Raji (cell line): ENCODE results near the gene TNFSF9.

Experiments
- POLR2A ChIP-seq: IDR thresholded peaks from 2 replicates; pipeline ENCODE4 v1.6.1; 2011; ENCODE audit warnings: low read depth, low read length, control low read depth; ENCODE audit not compliant: insufficient read depth

TNFSF9 gene

DNA sequence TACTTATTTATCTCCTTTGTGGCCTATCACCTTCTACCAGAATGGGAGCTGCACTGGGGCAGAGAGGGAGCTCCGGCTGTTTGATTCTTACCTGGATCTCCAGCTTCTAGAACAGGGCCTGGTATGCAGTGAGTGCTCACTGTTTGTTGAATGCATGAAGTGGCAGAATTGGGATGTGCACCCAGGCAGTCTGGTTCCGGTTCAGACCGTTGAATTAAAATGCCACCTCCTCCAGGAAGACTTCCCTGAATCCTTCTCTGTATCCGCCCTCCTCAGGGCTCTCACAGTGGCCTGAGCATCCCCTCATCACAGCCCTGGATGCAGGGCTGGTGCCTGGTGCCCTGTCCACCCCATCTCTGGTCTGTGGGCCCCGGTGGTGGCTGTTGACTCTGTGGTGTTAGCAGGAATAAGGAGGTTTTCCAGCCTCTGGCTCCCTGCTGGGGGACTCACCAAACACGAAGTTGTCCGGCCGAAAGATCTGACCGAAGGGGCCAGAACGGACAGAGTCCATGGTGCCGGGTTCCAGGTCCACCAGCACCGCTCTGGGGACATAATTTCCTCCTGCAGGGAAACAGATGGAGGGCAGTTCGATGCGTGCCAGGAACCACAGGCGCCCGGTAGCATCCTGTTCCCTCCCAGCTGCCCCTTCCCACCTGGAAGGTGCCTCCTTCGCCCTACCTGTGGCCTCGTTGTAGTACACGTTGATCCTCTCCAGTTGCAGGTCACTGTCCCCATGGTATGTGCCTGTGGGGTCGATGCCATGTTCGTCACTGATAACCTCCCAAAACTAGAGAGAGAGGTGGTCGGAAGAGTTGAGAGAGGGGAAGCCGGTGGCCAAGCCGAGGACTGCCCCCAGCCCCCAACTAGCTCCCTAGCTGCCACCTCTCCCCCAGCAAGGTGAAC is 29.7 kb upstream of the TNFSF9 start:
- TF ChIP-seq POLR2A = no peak

DNA sequence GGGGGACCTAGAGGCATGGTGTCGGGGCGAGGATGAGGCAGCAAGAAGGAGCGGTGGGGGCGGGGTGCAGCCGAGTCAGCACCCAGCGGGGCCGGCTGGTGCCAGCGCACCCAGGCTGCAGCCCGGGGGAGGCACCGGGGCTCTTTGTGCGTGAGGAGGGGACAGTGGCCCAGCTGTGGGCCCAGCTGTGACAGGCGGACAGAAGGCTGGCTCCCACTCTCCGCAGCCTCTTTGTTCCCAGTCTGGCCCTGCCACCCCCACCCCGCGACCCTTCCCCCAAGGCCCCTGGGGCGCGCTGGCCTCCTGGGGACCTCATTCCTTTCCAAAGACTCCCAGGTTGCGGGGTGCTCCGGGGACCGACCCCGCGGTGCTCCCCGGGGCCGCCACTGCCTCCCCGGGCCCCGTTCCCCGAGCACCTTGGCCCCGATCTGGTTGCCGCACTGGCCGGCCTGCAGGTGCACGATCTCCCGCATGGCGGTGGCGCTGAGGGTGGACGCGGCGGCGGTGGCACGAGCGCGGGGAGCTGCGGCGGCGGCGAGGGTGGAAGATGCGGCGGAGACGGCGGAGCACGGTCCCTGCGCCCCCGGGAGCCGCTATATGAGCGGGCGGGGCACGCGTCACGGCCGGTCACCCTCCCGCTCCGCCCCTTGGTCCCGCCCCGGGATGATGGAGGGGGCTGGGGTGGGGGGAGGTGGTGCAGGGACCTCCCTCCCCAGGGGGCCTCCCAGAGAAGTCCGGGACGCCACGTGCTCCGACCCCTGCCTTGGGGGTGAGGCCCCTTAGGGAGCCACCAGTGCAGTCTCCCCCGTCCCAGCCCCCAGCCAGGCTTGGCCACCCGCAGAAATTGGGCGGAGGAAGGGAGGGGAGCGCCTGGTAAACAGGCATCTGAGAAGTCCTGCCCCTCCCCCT is 28.8 kb upstream of the TNFSF9 start, which contains the start of gene TUBB4A:
TSS of gene TUBB4A (minus strand) at position 570 of the 909 bp plus-strand sequence. CDS start at position 473, 97 bp downstream.
- TF ChIP-seq POLR2A = no peak

DNA sequence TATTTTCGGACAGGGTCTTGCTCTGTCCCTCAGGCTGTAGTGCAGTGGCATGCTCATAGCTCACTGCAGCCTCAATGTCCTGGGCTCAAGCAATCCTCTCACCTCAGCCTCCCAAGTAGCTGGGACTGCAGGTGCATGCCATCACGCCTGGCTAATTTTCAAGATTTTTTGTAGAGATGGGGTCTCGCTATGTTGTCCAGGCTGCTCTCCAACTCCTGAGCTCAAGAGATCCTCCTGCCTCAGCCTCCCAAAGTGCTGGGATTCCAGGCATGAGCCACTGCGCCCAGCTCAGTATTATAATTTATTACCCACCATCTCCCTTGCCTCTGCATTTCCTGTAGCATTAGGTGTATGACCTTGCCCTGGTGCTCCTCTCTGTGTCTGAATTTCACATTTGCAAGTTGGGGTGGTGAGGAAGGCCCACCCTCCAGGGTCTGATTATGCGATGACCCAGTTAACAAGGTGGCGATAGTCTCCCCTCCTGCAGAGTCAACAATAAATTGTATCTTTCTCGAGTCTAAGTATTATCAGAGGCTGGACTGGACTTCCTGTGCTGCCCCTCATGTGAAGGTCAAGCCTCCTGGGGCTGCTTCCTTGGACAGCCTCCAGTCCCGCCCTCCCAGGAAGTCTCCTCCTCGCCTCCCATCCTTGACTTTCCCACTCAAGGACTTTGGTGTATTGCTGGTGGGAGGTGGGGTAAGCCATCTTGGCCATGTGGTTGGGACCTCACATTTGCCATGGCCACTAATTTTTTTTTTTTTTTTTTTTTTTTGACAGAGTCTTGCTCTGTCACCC is 27.2 kb upstream of the TNFSF9 start:
- no peak for TF ChIP-seq POLR2A

DNA sequence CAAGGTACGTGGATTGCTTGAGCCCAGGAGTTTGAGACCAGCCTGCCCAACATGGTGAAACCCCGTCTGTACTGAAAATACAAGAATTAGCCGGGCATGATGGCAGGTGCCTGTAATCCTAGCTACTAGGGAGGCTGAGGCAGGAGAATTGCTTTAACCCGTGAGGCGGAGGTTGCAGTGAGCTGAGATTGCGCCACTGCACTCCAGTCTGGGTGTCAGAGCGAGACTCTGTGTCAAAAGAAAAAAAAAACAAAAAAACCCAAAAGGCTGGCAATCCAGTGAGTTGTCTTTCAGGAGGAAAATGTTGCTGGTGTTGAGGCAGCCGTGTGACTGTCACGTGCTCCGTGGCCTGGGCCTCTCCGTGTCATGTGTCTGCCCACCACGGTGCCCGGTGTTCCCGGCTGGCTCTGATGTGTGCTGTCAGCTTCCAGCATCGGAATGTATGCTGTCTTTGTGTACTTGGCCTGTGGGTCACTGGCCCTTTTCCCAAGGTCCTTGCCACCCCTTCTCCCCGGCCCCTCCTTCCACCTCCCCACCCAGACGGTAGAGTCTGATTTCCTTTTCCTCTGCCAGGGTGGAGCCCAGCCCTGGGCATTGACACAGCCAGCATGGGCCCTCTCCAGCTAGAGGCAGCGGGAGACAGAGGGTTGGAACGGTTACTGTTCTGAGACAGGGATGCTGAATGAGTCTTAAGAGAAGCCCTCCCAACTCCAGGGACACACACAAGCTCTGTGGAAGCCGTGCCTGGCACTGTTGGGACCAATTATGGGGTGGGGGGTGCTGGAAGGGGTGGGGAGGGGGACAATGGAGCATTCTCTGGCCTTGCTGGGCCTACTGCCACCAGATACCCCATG is 21.5 kb upstream of the TNFSF9 start:
- no peak for TF ChIP-seq POLR2A

DNA sequence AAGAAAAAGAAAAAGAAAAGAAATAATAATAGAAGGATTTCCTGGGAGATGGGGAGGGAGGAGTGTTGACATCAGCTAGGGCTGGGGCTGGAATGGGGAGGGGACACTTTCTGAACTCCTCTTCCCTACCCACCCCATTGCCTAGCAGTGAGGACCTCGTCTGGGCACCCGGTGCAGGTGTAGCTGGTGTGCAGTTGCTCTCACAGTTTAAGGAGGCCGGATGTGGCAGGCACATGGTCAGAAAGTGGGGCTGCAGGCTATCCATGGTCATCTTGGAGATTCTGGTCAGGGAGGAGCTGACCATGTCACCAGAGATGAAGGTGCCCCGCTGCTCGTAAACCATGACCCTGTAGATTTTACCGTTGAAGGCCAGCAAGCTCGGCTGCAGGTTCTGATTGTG is 20.2 kb upstream of the TNFSF9 start:
- TF ChIP-seq POLR2A = no peak

DNA sequence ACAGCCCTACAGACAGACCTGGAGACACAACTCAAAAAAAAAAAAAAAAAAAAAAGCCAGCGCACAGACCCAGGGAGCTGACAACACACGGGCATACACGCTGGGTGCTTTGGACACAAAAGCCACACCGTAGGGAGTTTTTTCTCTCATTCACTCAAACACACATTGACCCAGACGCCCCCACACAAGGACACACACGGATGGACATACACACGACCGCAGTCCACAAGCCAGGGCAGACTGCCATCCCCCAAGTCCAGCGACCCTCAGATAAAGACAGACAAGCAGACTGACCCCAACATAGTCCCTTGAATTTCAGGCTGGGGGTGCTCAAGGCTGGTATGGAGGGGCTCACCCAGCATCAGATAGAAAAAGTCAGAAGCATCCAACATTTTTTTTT is 16.7 kb upstream of the TNFSF9 start:
- TF ChIP-seq POLR2A = no peak

DNA sequence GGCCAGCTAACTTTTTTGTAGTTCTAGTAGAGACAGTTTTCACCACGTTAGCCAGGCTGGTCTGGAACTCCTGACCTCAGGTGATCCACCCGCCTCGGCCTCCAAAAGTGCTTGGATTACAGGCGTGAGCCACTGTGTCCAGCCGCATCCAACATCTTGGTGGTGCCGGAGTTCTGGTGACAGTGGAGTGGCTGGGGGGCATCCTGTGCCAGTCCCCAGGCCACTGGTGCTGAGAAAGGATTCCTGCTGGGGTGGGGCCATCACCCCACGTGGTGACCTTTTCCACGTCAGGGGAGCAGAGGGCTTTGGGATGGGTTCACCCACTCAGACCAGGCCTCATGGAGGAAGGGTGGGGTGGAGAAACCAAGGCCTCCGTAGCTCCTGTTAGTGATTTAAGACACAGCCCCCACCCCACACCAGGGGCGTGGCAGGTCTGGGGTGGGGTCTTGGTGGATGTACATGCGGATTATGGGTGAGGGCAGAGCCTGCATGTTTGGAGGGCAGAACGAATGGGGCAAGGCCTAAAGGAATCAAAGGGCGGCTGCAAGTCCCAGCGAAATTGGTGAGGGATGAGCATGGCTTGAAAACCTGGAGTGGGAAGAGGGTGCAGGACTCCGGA is 15.8 kb upstream of the TNFSF9 start:
- no peak for TF ChIP-seq POLR2A

DNA sequence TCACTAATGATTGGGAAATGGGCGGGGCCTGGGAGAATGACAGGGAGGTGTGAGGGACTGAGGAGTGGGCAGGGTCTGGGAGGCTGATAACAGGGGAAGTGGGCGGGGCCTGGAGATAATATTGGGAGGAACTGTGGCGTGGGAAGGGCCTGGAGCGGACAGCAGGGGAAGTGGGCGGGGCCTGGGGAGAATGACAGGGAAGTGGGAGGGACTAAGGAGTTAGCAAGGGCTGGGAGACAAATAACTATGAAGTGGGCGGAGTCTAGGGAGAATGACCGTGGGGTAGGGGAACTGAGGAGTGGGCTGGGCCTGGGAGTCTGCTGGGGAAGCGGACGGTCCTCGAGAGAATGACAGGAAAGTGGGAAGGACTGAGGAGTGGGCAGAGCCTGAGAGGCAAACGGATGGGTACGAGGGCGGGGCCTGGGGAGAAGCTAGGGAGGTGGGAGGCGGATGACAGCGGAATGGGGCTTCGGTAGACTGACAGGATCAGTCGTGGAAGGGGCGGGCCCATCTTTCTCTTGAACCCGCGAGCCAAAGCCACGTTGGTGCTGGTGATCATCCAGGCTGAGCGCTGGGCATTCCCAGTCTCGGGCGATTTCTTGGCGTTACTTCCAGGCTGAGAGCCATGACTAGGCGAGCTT is 14.7 kb upstream of the TNFSF9 start:
- peak; percentile 69; the same call in 1 of the 2 replicates for TF ChIP-seq POLR2A

DNA sequence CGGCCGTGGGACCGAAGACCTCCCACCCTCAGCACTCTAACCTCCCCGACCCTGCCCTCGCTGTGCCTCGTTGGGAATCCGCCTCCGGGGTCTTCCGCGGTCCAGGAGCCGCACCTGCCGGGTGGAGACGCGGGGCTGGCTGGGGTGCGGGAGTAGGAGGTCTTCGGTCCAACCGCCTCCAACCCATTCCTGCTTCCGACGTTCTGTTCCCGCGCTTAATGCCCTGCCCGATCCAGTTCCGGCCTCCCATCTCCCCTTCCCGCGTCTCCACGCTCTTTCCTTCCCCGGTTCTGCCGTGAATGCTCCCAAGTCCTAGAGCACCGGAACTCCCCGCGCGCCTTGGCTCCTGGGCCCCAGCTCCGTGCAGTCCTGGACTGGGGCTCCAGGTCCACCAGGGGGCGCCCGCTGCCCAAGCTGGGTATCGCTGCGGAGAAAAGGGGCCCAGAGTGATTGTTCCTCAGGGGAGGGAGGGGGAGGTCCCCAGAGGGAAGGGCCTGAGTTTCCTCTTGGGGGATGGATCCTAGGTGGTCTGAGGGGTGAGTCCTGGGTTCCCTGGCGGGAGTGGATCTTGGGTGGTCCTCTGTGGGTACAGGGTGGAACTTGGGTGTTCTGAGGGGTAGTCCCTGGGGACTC is 14.1 kb upstream of the TNFSF9 start:
- peak; percentile 11; the same call in 1 of the 2 replicates for TF ChIP-seq POLR2A

DNA sequence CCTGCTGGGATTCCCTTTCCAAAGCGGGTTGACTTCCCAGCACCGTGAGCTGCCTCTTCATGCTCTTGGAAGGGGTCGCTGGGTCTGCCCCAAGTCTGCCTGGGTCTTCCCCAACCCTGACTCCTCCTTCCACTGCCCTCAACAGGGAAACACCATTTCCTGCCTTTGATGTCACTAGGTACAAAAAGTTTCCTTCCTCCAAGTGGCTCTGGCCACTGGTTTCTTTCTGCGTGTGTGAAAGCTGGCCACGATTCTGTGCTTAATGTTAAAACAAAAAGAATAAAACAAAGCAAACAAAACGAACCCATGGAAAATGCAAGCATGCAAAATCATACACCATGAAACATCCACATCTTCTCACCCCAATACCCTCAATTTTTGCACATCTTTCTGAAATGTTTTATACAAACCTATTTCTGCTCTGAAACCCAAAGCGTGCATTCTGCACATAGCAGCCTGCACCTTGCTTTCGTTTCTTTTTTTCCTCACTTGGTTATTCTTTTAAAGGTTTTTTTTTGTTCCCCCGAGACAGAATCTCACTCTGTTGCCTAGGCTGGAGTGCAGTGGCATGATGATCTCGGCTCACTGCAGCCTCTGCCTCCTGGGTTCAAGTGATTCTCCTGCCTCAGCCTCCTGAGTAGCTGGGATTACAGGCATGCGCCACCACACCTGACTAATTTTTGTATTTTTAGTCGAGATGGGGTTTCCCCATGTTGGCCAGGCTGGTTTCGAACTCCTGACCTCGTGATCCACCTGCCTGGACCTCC is 12.5 kb upstream of the TNFSF9 start:
- 0 out of 2 replicates have a peak, but pooled peaks have one; percentile 14 for TF ChIP-seq POLR2A

DNA sequence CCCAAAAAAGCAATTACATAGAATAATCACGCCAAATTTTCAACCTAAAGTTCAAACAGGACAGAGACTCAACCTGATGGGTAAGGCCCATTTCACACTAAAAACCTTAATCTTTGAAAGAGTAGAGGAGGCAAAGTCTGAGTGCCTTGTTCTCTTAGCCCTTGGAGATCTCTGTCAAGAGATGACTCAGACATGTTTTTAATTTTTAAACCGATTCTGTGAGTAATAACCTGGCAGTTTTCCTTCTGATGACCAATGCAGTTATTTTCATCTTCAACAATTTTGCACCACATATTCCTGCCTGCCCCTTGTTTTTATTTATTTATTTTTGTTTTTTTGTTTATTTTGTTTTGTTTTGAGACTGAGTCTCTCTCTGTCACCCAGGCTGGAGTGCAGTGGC is 11.5 kb upstream of the TNFSF9 start:
- TF ChIP-seq POLR2A = no peak
